HepG2 (cell line): Measurements from ENCODE around the gene ETS2. TPM values are rescaled to one million over a fixed set of nuclear protein-coding genes. Genes with fewer than 3 reads are reported as not detected.

Source experiments
- ATAC-seq: fragments of 200-7000 bp; cut with Tn5 transposase; 3 replicates; pipeline ENCODE4 v1.9.1; 2020; ENCODE audit warnings: mild to moderate bottlenecking, moderate library complexity
- BruUV-seq: library from RNA; stranded (reverse); fragments of 400-500 nt; replicated peaks from 2 replicates; lab custom pipeline; 2021; lab: Mats Ljungman, UMichigan
- CTCF ChIA-PET: fragments of 300-600 bp; formaldehyde crosslinking; extraction: SDS; loops from one replicate; lab custom pipeline; 2021; ENCODE audit warnings: low total read pairs, inconsistent platforms, low intra/inter-chr PET ratio; lab: Yijun Ruan, JAX
- POLR2A ChIA-PET: fragments of 350-600 bp; sonication (Branson Sonifier 250); formaldehyde crosslinking; loops from one replicate; lab custom pipeline; 2020; ENCODE audit warnings: antibody characterized with exemption, inconsistent platforms; lab: Yijun Ruan, JAX
- DNase-seq: peaks from one replicate; pipeline ENCODE4 v3.0.0-alpha.2; 2015; ENCODE audit warnings: low spot score
- FAIRE-seq: peaks from 3 replicates; lab custom pipeline; 2011; peaks lifted over from hg19 to GRCh38; lab: Jason Lieb, UNC
- H2AFZ ChIP-seq: one replicate; pipeline ENCODE4 v1.6.1; 2011; ENCODE audit warnings: low read length, inconsistent platforms
- H3K27ac ChIP-seq: fragments of 300-600 bp; 3 replicates; pipeline ENCODE4 v1.8.0; 2011; ENCODE audit warnings: mixed run types, mild to moderate bottlenecking, mixed read lengths, low read length, inconsistent platforms; ENCODE audit not compliant: insufficient read depth; ENCODE audit errors: extremely low read length
- H3K27me3 ChIP-seq, 2 experiments: fragments of 200-600 bp in 1 of 2; 2 replicates in 1 of 2; 3 replicates in 1 of 2; pipeline versions ENCODE4 v1.6.0 to v1.8.0; 2011; ENCODE audit warnings: low read length in 2 of 2, mild to moderate bottlenecking in 2 of 2, moderate library complexity in 2 of 2, inconsistent platforms in 1 of 2; ENCODE audit not compliant: insufficient read depth in 2 of 2, control insufficient read depth in 1 of 2
- H3K36me3 ChIP-seq, 2 experiments: fragments of 200-600 bp in 1 of 2; replicated peaks in 1 of 2; 2 replicates in 1 of 2; 3 replicates in 1 of 2; pipeline versions ENCODE4 v1.5.1 to v1.8.0; 2011; ENCODE audit warnings: low read length in 2 of 2, inconsistent platforms in 1 of 2; ENCODE audit not compliant: insufficient read depth in 2 of 2, control insufficient read depth in 1 of 2
- H3K4me1 ChIP-seq: 2 replicates; pipeline ENCODE4 v1.5.1; 2012; ENCODE audit warnings: low read length, inconsistent platforms; ENCODE audit not compliant: insufficient read depth
- H3K4me2 ChIP-seq: 2 replicates; pipeline ENCODE4 v1.6.0; 2011; ENCODE audit warnings: low read depth, low read length, inconsistent platforms
- H3K4me3 ChIP-seq, 3 experiments: fragments of 200-600 bp in 1 of 3; sonication (generic), shearing (Covaris generic) in 1 of 3; replicated peaks in 1 of 3; 2 replicates each; pipeline ENCODE4 v1.5.1; 2011 to 2016; ENCODE audit warnings: low read length in 3 of 3, inconsistent platforms in 2 of 3, low read depth in 2 of 3, mild to moderate bottlenecking in 2 of 3, control low read depth in 1 of 3, mixed read lengths in 1 of 3; ENCODE audit not compliant: insufficient read depth in 1 of 3
- H3K79me2 ChIP-seq: one replicate; pipeline ENCODE4 v1.6.1; 2011; ENCODE audit warnings: low read length, inconsistent platforms; ENCODE audit not compliant: insufficient read depth
- H3K9ac ChIP-seq: 2 replicates; pipeline ENCODE4 v1.6.0; 2011; ENCODE audit warnings: mild to moderate bottlenecking, low read depth, low read length, inconsistent platforms; ENCODE audit not compliant: insufficient read depth
- H3K9me3 ChIP-seq: 2 replicates; pipeline ENCODE4 v1.5.1; 2012; ENCODE audit warnings: mild to moderate bottlenecking, low read length
- H4K20me1 ChIP-seq: 2 replicates; pipeline ENCODE4 v1.6.0; 2011; ENCODE audit warnings: inconsistent platforms, mild to moderate bottlenecking, low read length, moderate library complexity; ENCODE audit not compliant: insufficient read depth
- ERF ChIP-seq: IDR thresholded peaks from 2 replicates; pipeline ENCODE4 v1.6.1; 2018; ENCODE audit warnings: missing biosample characterization, missing genetic modification reagents
- ETV6 ChIP-seq: sonication (generic); formaldehyde crosslinking; conservative IDR thresholded peaks from 2 replicates; pipeline ENCODE4 v1.4.0; 2020; ENCODE audit warnings: missing genetic modification reagents
- PLSCR1 ChIP-seq: sonication (generic); formaldehyde crosslinking; IDR thresholded peaks from 2 replicates; pipeline ENCODE4 v1.5.0; 2020; ENCODE audit warnings: missing genetic modification reagents, mild to moderate bottlenecking, borderline replicate concordance
- RFX1 ChIP-seq: fragments of 450-650 bp; IDR thresholded peaks from 2 replicates; pipeline ENCODE4 v1.6.1; 2017
- TRIM22 ChIP-seq: fragments of 450-650 bp; IDR thresholded peaks from 2 replicates; pipeline ENCODE4 v1.6.1; 2017
- ZFP90 ChIP-seq: sonication (generic); formaldehyde crosslinking; IDR thresholded peaks from 2 replicates; pipeline ENCODE4 v1.8.0; 2022; ENCODE audit warnings: missing genetic modification reagents, mild to moderate bottlenecking, inconsistent platforms, borderline replicate concordance
- ZNF256 ChIP-seq: sonication (generic); formaldehyde crosslinking; conservative IDR thresholded peaks from 2 replicates; pipeline ENCODE4 v1.4.0; 2020; ENCODE audit warnings: missing genetic modification reagents
- ZNF282 ChIP-seq: fragments of 450-650 bp; IDR thresholded peaks from 2 replicates; pipeline ENCODE4 v1.6.1; 2018; ENCODE audit not compliant: partially characterized antibody
- ZNF296 ChIP-seq: sonication (generic); formaldehyde crosslinking; conservative IDR thresholded peaks from 2 replicates; pipeline ENCODE4 v1.5.0; 2020; ENCODE audit warnings: mild to moderate bottlenecking, missing genetic modification reagents
- ZNF329 ChIP-seq: sonication (generic); formaldehyde crosslinking; IDR thresholded peaks from 2 replicates; pipeline ENCODE4 v1.9.0; 2021; ENCODE audit warnings: low read depth, mild to moderate bottlenecking, missing genetic modification reagents
- ZNF337 ChIP-seq: sonication (generic); formaldehyde crosslinking; IDR thresholded peaks from 2 replicates; pipeline ENCODE4 v1.5.1; 2020; ENCODE audit warnings: missing genetic modification reagents, low read depth, mild to moderate bottlenecking, borderline replicate concordance
- ZNF530 ChIP-seq: sonication (generic); formaldehyde crosslinking; IDR thresholded peaks from 2 replicates; pipeline ENCODE4 v1.5.0; 2020; ENCODE audit warnings: low read depth, mild to moderate bottlenecking, missing genetic modification reagents
- ZNF747 ChIP-seq: sonication (generic); formaldehyde crosslinking; IDR thresholded peaks from 2 replicates; pipeline ENCODE4 v1.8.1; 2023; ENCODE audit warnings: missing genetic modification reagents, mild to moderate bottlenecking, borderline replicate concordance
- WGBS: methylation state at CpG from one replicate; pipeline ENCODE4 v1.1.6; 2017; ENCODE audit warnings: low lambda C conversion rate; 5-methylcytosine and 5-hydroxymethylcytosine counted together
- in situ Hi-C: cut with HindIII; loops from 2 replicates; pipeline ENCODE4 v1.10.0; 2017; ENCODE audit warnings: low pct_unique_long_range_greater_than_20kb; ENCODE audit not compliant: extremely low pct_ligation_motif_present
- intact Hi-C: fragments of 100-400 bp; cut with micrococcal nuclease; formaldehyde crosslinking; loops from one replicate; pipeline ENCODE4 v1.10.0; 2022; ENCODE audit not compliant: unreplicated experiment
- polyA plus RNA-seq, 8 experiments: library from polyadenylated mRNA; depleted of rRNA in 3 of 8; stranded (reverse) in 7 of 8; unstranded in 1 of 8; fragments of >200 nt; fragmentation: Illumina TruSeq in 4 of 8; extraction: Trizol in 4 of 8; gene quantifications; 2 replicates each; pipeline versions ENCODE4 v1.2.1 to v1.2.3, GENCODE V29; 2011 to 2016; ENCODE audit warnings: low read depth in 4 of 8, missing spikeins in 1 of 8, mixed read lengths in 1 of 8; ENCODE audit not compliant: insufficient read depth in 1 of 8
- total RNA-seq, 5 experiments: library from RNA; depleted of rRNA; stranded (reverse); fragments of >200 nt; fragmentation: Illumina TruSeq; extraction: Trizol; gene quantifications; 2 replicates each; pipeline ENCODE4 v1.2.3, GENCODE V29; 2016; ENCODE audit warnings: low read depth in 1 of 5
- TF ChIP-seq, protein P1 (sequence below): sonication (generic); formaldehyde crosslinking; IDR thresholded peaks from 2 replicates; pipeline ENCODE4 v1.5.1; 2020; ENCODE audit warnings: missing genetic modification reagents, mild to moderate bottlenecking, borderline replicate concordance
- TF ChIP-seq, protein P2 (sequence below): sonication (generic); formaldehyde crosslinking; IDR thresholded peaks from 2 replicates; pipeline ENCODE4 v1.5.0; 2020; ENCODE audit warnings: mild to moderate bottlenecking, missing genetic modification reagents

ETS2 gene
- total and polyA plus RNA-seq, 2 of the 13 experiments (the other 11 are each of a cell fraction or from before 2014, with no cell fraction given) = 24.6 to 64.4 TPM

- no peak for TF ChIP-seq PLSCR1 (CRISPR knock-in tag)
- TF ChIP-seq ZNF530 (CRISPR knock-in tag) = no peak
- TF ChIP-seq ZNF747 (CRISPR knock-in tag) = no peak
- no peak for TF ChIP-seq ZNF337
- TF ChIP-seq ZNF296 (CRISPR knock-in tag) = no peak
- TF ChIP-seq, all 625 proteins: peak for 0
These were observed 28.2 kb upstream of the ETS2 start (continued) for GRCh38 chr21:38777531-38777930.

GRCh38 chr21:38780879-38781278 lies 24.9 kb upstream of the ETS2 start:
- H2AFZ ChIP-seq = no peak overlapping the region

More at GRCh38 chr21:38780879-38781278, 24.9 kb upstream of the ETS2 start:
- 72% methylated on average over 2 of the region's 2 CpGs for WGBS
- intact Hi-C loops = no loop called here
- Histone ChIP-seq H4K20me1 (no peaks in the 10 kb centered on the region), H3K9me3 (peaks cover 17% of the 10 kb centered on the region), H3K79me2 (no peaks in the 10 kb centered on the region), H3K9ac (no peak overlapping the region)
- no TSS peak for BruUV-seq
- POLR2A ChIA-PET = no interaction called here
- TF ChIP-seq, protein P1, sequence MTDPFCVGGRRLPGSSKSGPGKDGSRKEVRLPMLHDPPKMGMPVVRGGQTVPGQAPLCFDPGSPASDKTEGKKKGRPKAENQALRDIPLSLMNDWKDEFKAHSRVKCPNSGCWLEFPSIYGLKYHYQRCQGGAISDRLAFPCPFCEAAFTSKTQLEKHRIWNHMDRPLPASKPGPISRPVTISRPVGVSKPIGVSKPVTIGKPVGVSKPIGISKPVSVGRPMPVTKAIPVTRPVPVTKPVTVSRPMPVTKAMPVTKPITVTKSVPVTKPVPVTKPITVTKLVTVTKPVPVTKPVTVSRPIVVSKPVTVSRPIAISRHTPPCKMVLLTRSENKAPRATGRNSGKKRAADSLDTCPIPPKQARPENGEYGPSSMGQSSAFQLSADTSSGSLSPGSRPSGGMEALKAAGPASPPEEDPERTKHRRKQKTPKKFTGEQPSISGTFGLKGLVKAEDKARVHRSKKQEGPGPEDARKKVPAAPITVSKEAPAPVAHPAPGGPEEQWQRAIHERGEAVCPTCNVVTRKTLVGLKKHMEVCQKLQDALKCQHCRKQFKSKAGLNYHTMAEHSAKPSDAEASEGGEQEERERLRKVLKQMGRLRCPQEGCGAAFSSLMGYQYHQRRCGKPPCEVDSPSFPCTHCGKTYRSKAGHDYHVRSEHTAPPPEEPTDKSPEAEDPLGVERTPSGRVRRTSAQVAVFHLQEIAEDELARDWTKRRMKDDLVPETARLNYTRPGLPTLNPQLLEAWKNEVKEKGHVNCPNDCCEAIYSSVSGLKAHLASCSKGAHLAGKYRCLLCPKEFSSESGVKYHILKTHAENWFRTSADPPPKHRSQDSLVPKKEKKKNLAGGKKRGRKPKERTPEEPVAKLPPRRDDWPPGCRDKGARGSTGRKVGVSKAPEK (CRISPR knock-in tag) = no peak
- TF ChIP-seq, protein P2, sequence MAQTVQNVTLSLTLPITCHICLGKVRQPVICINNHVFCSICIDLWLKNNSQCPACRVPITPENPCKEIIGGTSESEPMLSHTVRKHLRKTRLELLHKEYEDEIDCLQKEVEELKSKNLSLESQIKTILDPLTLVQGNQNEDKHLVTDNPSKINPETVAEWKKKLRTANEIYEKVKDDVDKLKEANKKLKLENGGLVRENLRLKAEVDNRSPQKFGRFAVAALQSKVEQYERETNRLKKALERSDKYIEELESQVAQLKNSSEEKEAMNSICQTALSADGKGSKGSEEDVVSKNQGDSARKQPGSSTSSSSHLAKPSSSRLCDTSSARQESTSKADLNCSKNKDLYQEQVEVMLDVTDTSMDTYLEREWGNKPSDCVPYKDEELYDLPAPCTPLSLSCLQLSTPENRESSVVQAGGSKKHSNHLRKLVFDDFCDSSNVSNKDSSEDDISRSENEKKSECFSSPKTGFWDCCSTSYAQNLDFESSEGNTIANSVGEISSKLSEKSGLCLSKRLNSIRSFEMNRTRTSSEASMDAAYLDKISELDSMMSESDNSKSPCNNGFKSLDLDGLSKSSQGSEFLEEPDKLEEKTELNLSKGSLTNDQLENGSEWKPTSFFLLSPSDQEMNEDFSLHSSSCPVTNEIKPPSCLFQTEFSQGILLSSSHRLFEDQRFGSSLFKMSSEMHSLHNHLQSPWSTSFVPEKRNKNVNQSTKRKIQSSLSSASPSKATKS = no peak
- TF ChIP-seq ETV6 = no peak
- no peak for TF ChIP-seq ERF
- TF ChIP-seq RFX1 = no peak
- no peak for TF ChIP-seq ZNF256 (CRISPR knock-in tag)
- TF ChIP-seq ZFP90 (CRISPR knock-in tag) = no peak
- no peak for TF ChIP-seq TRIM22
- TF ChIP-seq ZNF282 = no peak
- no peak for TF ChIP-seq ZNF329 (CRISPR knock-in tag)
- TF ChIP-seq, all 625 proteins: peak for 0
- in situ Hi-C loops = no loop called here
- Histone ChIP-seq H3K4me1 (peaks cover 41% of the 10 kb centered on the region), H3K4me2 (no peak overlapping the region), H3K27ac (no peak overlapping the region), H3K4me3 (no peak overlapping the region), H3K36me3 (no peaks in the 10 kb centered on the region), H3K27me3 (peaks cover 0 to 1% of the 10 kb centered on the region in 2 experiments; a peak in 2 of 5 replicates)
- CTCF ChIA-PET = no interaction called here
- no peak for FAIRE-seq
- ATAC-seq = no peak
- DNase-seq = no peak
